ENCODE results near the gene LITAF.

GRCh38 chr16:11619327-11619851, 32.7 kb upstream of the LITAF start:
- TF ChIP-seq CTCF (IDR thresholded peaks at IDR 0.05; ENCODE audit: insufficient read depth, low read length, poor library complexity, severe bottlenecking) (no peak), EZH2phosphoT487 (conservative IDR thresholded peaks at IDR 0.05; ENCODE audit: low read length) (no peak)

Data from SU-DHL-6 (cell line).